G401 (cell line): ENCODE data around the gene ZNF17. TPM values are rescaled to one million over a fixed set of nuclear protein-coding genes. Genes with fewer than 3 reads are reported as not detected.
"Not testable (repeated sequence)": the region's sequence is repeated elsewhere in the genome, so short reads cannot be mapped to it uniquely, and the experiment has no call there.

ENCODE experiments used
- DNase-seq: peaks from one replicate; pipeline ENCODE4 v3.0.0-alpha.2; 2015; ENCODE audit warnings: low spot score
- in situ Hi-C: cut with HindIII; loops from 2 replicates; pipeline ENCODE4 v1.10.0; 2016; ENCODE audit warnings: low sequenced_read_pairs, mixed read lengths
- total RNA-seq: library from RNA; depleted of rRNA; stranded (reverse); fragments of >200 nt; shearing (Covaris generic); gene quantifications from 2 replicates; pipeline ENCODE4 v1.2.3, GENCODE V29; 2014; rRNA removed

Gene ZNF17
- total RNA-seq, result 7.1 and 10.4 TPM in 2 replicates

DNA sequence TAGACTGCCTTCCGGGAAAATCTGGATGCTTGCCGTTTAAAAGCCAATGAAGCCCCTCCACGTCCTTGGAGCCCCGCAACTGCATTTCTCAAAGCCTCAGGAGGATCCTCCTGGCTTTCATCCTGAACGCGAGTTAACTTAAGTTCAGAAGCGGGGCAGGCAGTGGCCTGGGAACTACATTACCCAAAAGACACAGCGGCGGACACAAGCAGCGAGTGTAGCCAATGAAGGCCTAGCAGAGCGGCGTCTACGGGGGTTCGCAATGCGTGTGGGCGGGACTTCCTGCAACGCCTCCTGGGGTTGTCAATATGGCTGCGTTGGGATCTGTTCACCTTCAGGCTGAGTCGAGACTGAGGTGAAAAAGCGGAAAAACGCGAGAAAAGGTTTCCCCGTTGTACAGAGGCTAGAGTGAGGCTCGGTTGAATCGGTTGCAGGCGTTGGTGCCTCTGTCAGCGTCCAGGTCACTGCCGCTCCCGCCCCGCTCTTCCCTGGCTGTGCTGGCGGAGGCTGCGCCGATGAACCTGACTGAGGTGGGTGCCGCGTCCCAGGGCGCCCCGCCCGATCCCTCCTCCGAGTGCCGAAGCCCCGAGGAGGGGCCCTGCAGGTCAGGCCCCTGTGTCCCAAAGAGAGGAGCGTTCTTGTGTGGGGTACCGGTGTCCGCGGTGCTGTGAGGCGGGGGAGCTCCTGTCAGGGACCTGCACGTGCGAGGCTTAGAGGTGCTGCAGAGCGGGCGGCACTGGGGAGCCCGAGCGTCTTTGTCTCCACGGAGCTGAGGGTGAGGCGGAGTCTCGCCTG lies at the start of gene ZNF17:
Gene ZNF17 (plus strand): TSS at position 285 of the 795 bp plus-strand sequence. CDS start 2,455 bp downstream, outside the sequence.
- in situ Hi-C loops, result no loop called here
- DNase-seq, result peak; percentile 97

DNA sequence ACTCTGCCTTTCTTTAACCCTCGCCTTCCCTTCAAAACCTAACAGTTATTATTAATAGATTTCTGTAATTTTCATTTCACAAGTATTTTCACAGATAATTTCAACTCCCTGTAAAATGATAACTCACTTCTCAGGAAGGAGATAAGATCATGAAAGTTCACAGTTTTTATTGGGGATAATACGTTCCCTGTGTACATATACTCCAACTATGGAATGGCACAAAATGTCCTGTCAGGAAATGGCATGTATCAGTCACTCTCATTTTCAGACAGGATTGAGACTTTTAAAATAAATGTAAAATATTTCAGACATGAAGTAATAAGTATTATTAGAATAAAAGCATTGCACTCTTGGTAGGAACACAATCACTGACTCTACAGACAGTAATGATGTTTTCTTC lies 48.5 kb upstream of the ZNF17 start:
- no peak for DNase-seq
- in situ Hi-C loops, result no loop called here

- in situ Hi-C loops, result no loop called here
- DNase-seq, result peak; percentile 100
Measured at GRCh38 chr19:57362997-57363687, 47.8 kb upstream of the ZNF17 start, which contains the start of the genes TRAPPC2B and ZNF547. Gene TRAPPC2B, plus strand, starts transcription at chr19:57363551. Its CDS starts 1,283 bp downstream, at chr19:57364834. Gene ZNF547, plus strand, starts transcription at chr19:57363551. Its CDS starts 5,005 bp downstream, at chr19:57368556.

- in situ Hi-C loops, result no loop called here
- DNase-seq, result peak; percentile 3
Measured at GRCh38 chr19:57363688-57364181, 47.2 kb upstream of the ZNF17 start.

DNA sequence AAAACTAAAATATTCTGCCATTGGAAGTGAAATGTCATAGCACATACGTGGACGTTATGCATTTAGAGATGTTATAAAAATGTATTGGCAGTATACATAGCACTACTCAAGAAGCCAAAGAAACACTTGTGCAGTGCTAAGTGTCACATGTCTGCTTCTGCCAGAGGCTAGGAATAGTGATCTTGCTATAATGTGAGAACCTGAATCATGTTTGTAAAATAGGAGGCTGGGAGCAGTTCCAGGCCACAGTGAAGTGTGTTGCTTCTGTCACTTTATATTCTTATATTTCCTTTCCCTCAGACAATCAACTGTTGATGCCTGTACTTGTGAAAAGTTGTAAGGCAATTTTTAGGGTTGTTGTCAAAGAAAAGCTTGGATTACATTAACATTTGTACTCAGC lies 44.2 kb upstream of the ZNF17 start:
- DNase-seq, result no peak
- in situ Hi-C loops, result no loop called here

GRCh38 chr19:57374179-57374578 lies 36.8 kb upstream of the ZNF17 start:
- in situ Hi-C loops, result no loop called here
- no peak for DNase-seq

GRCh38 chr19:57374647-57375046 lies 36.3 kb upstream of the ZNF17 start:
- in situ Hi-C loops, result not testable (repeated sequence)

DNA sequence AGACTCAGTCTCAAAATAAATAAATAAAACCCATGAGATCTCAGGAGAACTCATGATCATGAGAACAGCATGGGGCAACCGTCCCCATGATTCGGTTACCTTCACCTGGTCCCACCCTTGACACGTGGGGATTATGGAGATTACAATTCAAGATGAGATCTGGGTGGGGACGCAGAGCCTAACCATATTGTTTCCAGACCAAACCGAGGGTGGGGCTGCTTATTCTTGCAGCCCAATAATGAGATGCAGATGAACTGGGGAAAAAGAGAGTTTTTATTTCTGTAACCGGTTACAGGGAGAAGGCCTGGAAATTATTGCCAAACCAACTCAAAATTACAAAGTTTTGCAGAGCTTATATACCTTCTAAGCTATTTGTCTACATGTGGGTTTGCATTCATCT lies 34.8 kb upstream of the ZNF17 start:
- in situ Hi-C loops, result no loop called here

More at GRCh38 chr19:57374647-57375046, 36.3 kb upstream of the ZNF17 start:
- DNase-seq, result not testable (repeated sequence)

DNA sequence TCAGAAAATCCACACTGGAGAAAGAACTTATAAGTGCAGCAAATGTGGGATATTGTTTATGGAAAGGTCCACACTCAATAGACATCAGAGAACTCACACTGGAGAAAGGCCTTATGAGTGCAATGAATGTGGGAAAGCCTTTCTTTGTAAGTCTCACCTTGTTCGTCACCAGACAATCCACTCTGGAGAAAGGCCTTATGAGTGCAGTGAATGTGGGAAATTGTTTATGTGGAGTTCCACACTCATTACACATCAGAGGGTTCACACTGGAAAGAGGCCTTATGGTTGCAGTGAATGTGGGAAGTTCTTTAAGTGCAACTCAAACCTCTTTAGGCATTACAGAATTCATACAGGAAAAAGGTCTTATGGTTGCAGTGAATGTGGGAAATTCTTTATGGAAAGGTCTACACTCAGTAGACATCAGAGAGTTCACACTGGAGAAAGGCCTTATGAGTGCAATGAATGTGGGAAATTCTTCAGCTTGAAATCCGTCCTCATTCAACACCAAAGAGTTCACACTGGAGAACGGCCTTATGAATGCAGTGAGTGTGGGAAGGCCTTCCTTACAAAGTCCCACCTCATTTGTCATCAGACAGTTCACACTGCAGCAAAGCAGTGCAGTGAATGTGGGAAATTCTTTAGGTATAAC lies 33.3 kb upstream of the ZNF17 start:
- in situ Hi-C loops, result no loop called here
- no peak for DNase-seq

More for the DNA sequence above, 34.8 kb upstream of the ZNF17 start:
- DNase-seq, result no peak

DNA sequence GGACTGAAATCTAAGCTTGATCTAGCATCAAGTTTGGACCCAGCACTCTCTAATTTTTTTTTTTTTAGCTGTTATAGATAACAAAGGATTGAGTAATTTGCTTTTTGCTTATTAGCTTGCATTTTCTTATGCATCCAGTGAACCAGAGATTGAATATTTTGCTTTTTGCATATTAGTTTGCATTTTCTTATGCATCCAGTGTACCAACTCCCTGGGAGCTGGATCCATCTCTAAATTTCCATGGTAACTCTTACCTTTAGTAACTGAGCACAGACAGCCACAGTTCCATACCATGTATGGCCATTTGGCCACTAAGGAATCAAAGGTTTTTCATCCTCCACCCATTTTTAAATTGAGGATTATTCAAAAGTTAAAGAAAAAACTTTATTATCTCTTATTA lies 30.0 kb upstream of the ZNF17 start:
- in situ Hi-C loops, result no loop called here

DNA sequence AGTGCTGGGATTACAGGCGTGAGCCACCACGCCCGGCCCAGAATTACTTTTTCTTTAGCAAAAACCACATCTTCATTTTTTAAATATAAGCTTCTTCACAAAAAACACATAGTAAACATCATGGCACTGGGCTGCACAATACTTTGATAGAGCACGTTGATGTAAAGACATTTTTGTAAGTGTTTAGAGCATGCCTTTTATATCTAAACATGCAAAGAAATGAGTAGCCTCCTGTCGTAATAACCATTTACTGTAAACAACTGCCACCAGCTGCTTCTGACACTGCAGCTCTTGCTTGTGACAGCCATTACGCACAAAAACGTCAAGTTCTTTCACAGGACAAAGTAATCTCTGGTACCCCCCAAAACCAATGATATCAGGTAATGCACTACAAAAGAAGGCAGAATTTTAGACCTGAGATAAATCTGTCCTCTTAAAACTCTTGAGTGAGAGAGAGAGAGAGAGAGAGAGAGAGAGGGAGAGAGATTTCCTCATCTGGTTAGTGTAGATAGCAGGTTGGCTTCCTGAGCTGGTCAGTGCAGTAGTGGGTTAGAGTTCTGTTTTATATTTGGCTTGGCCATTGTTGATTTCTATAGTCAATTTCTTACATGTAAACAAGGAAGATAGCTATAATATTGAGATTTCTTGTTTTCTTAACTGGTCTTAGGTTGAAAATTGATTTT lies 28.0 kb upstream of the ZNF17 start:
- DNase-seq, result no peak
- in situ Hi-C loops, result no loop called here

More for the DNA sequence above, 30.0 kb upstream of the ZNF17 start:
- DNase-seq, result no peak

- in situ Hi-C loops, result no loop called here
- DNase-seq, result no peak
Measured at GRCh38 chr19:57389194-57389729, 21.7 kb upstream of the ZNF17 start.

DNA sequence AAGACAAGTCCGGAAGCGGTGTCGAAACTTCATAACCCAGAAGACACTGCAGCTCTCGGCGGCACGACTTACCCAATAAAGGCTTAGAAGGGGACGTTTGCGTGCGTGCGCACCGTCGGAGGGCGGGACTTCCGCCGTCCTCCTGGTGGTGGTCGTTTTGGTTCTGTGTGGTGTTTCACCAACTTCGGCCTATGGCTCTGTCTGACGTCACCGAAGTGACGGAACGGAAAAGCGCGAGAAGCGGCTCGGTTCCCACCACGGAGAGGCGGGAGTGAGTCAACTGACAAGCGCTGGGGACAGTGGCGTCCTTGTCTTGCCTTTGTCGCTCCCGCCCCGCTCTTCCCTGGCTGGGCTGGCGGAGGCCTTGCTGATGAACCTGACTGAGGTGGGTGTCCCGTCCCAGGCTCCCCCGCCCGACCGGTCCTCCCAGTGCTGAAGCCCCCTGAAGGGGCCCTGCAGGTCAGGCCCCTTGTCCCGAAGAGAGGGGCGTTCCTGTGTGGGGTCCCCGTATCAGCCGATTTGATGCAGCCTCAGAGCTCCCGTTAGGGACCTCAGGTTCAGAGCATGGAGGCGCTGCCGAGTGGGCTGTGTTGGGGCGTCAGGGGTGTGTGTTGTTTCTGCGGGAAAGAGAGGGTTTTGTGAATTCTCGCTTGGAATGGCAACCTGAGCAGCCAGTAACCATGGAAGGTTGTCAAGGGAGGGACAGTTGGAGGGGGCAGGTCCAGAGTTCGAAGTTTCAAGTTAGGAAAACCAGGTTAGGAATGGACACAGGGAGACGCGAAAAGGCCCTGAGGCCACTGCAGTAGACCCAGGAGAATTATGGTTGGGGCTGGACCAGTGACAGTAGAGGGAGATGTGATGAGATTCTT lies 21.0 kb upstream of the ZNF17 start, which contains the start of gene ZNF548:
Gene ZNF548 (plus strand): TSS at position 125 of the 869 bp plus-strand sequence. CDS start 246 bp downstream, at position 371.
- DNase-seq, result peak; percentile 100
- in situ Hi-C loops, result no loop called here

- no peak for DNase-seq
- in situ Hi-C loops, result no loop called here
Measured at GRCh38 chr19:57395710-57396109, 15.3 kb upstream of the ZNF17 start.

DNA sequence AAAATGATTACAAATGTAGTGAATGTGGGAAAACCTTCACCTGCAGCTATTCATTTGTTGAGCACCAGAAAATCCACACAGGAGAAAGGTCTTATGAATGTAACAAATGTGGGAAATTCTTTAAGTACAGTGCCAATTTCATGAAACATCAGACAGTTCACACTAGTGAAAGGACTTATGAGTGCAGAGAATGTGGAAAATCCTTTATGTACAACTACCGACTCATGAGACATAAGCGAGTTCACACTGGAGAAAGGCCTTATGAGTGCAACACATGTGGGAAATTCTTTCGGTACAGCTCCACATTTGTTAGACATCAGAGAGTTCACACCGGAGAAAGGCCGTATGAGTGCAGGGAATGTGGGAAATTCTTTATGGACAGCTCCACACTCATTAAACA lies 12.1 kb upstream of the ZNF17 start:
- in situ Hi-C loops, result no loop called here

GRCh38 chr19:57403737-57404563 lies 7.0 kb upstream of the ZNF17 start:
- in situ Hi-C loops, result no loop called here
- DNase-seq, result no peak

More for the DNA sequence above, 12.1 kb upstream of the ZNF17 start:
- no peak for DNase-seq
